Diencephalon (tissue), 1 donor: ENCODE results near the gene SLC22A12. TPM values are rescaled to one million over a fixed set of nuclear protein-coding genes. Genes with fewer than 3 reads are reported as not detected.

Experiments used
- total RNA-seq: library from RNA; depleted of rRNA; stranded (reverse); fragments of >200 nt; gene quantifications from one replicate; pipeline ENCODE4 v1.2.3, GENCODE V29; 2014

SLC22A12 gene
- total RNA-seq = not detected

GRCh38 chr11:64590763-64591221 lies at the start of gene SLC22A12:
SLC22A12 (plus strand) TSS chr11:64591220; CDS start chr11:64591557, 337 bp downstream.

Other genes with a start within 250 kb of the SLC22A12 start
- gene RPS6KA4, start 232.1 kb upstream of the SLC22A12 start, total RNA-seq = 13.8 TPM
- gene SLC22A11, start 35.3 kb upstream of the SLC22A12 start, total RNA-seq = not detected
- 397 TPM for gene NRXN2, start 132.0 kb downstream of the SLC22A12 start, total RNA-seq
- 54.2 TPM for gene RASGRP2, start 152.9 kb downstream of the SLC22A12 start, total RNA-seq
- gene PYGM, start 168.8 kb downstream of the SLC22A12 start, total RNA-seq = 2.3 TPM
- 75.2 TPM for gene SF1, start 187.3 kb downstream of the SLC22A12 start, total RNA-seq
- 17.1 TPM for gene MAP4K2, start 212.0 kb downstream of the SLC22A12 start, total RNA-seq
- gene MEN1, start 219.3 kb downstream of the SLC22A12 start, total RNA-seq = 18.0 TPM